Measurements from ENCODE around the gene GET3.

- TF ChIP-seq CTCF (IDR thresholded peaks at IDR 0.05) (no peak), SMC3 (IDR thresholded peaks at IDR 0.05; ENCODE audit: low read depth, low read length) (no peak), POLR2AphosphoS5 (IDR thresholded peaks at IDR 0.05; ENCODE audit: low read depth, low read length) (no peak), MAX (IDR thresholded peaks at IDR 0.05; ENCODE audit: low read depth) (no peak), RAD21 (IDR thresholded peaks at IDR 0.05; ENCODE audit: low read length) (no peak), FOSL2 (IDR thresholded peaks at IDR 0.05; ENCODE audit: borderline replicate concordance, low read depth) (no peak), RXRA (IDR thresholded peaks at IDR 0.05; ENCODE audit: borderline replicate concordance, low read depth) (no peak), TEAD4 (IDR thresholded peaks at IDR 0.05; ENCODE audit: borderline replicate concordance, insufficient read depth) (no peak), SIN3A (IDR thresholded peaks at IDR 0.05; ENCODE audit: borderline replicate concordance, low read depth, low read length) (no peak), TAF1 (IDR thresholded peaks at IDR 0.05; ENCODE audit: borderline replicate concordance, low read depth, low read length) (no peak)
Observed at GRCh38 chr19:12789098-12789903, 52.0 kb downstream of the GET3 start.
